ENCODE measurements around the gene PPFIA4.

Gene PPFIA4

GRCh38 chr1:203099805-203100515 lies 73.7 kb downstream of the PPFIA4 start:
- peaks cover 0 to 8% of the 10 kb centered on the region in 2 donors for H3K9me3 ChIP-seq (ENCODE audit: control insufficient read depth in 1 of 2, low read length in 2 of 2)
- no peak overlapping the region for H3K9ac ChIP-seq (ENCODE audit: low read depth in 1 of 2, low read length in 2 of 2)
- H3K27ac ChIP-seq (ENCODE audit: low read depth, low read length): no peak overlapping the region

GRCh38 chr1:203100516-203100869 lies 74.2 kb downstream of the PPFIA4 start:
- Histone ChIP-seq H3K9ac (ENCODE audit: low read depth in 1 of 2, low read length in 2 of 2) (no peak overlapping the region), H3K27ac (ENCODE audit: low read depth, low read length) (no peak overlapping the region), H3K27me3 (ENCODE audit: control insufficient read depth in 1 of 2, insufficient read depth in 2 of 2, low read length in 2 of 2) (no peaks in the 10 kb centered on the region), H3K4me3 (ENCODE audit: low read depth in 1 of 2, low read length in 2 of 2) (no peak overlapping the region), H3K36me3 (ENCODE audit: control insufficient read depth in 1 of 2, insufficient read depth in 2 of 2, low read length in 2 of 2) (no peaks in the 10 kb centered on the region), H3K9me3 (ENCODE audit: control insufficient read depth in 1 of 2, low read length in 2 of 2) (peaks cover 0 to 4% of the 10 kb centered on the region in 2 donors), H3K4me1 (ENCODE audit: control insufficient read depth in 1 of 2, insufficient read depth in 2 of 2, low read length in 2 of 2) (peaks cover 8 to 10% of the 10 kb centered on the region in 2 donors)

More at GRCh38 chr1:203099805-203100515, 73.7 kb downstream of the PPFIA4 start:
- no peaks in the 10 kb centered on the region for H3K27me3 ChIP-seq (ENCODE audit: control insufficient read depth in 1 of 2, insufficient read depth in 2 of 2, low read length in 2 of 2)
- H3K36me3 ChIP-seq (ENCODE audit: control insufficient read depth in 1 of 2, insufficient read depth in 2 of 2, low read length in 2 of 2): no peaks in the 10 kb centered on the region
- H3K4me1 ChIP-seq (ENCODE audit: control insufficient read depth in 1 of 2, insufficient read depth in 2 of 2, low read length in 2 of 2): peaks cover 8 to 10% of the 10 kb centered on the region in 2 donors
- no peak overlapping the region for H3K4me3 ChIP-seq (ENCODE audit: low read depth in 1 of 2, low read length in 2 of 2)

GRCh38 chr1:203101813-203102634 lies 75.7 kb downstream of the PPFIA4 start:
- Histone ChIP-seq H3K4me3 (ENCODE audit: low read depth in 1 of 2, low read length in 2 of 2) (no peak overlapping the region), H3K36me3 (ENCODE audit: control insufficient read depth in 1 of 2, insufficient read depth in 2 of 2, low read length in 2 of 2) (no peaks in the 10 kb centered on the region), H3K27ac (ENCODE audit: low read depth, low read length) (no peak overlapping the region), H3K9ac (ENCODE audit: low read depth in 1 of 2, low read length in 2 of 2) (no peak overlapping the region), H3K4me1 (ENCODE audit: control insufficient read depth in 1 of 2, insufficient read depth in 2 of 2, low read length in 2 of 2) (peaks cover 8 to 10% of the 10 kb centered on the region in 2 donors), H3K9me3 (ENCODE audit: control insufficient read depth in 1 of 2, low read length in 2 of 2) (no peaks in the 10 kb centered on the region), H3K27me3 (ENCODE audit: control insufficient read depth in 1 of 2, insufficient read depth in 2 of 2, low read length in 2 of 2) (no peaks in the 10 kb centered on the region)

- Histone ChIP-seq H3K9me3 (ENCODE audit: control insufficient read depth in 1 of 2, low read length in 2 of 2) (no peaks in the 10 kb centered on the region), H3K36me3 (ENCODE audit: control insufficient read depth in 1 of 2, insufficient read depth in 2 of 2, low read length in 2 of 2) (no peaks in the 10 kb centered on the region), H3K4me3 (ENCODE audit: low read depth in 1 of 2, low read length in 2 of 2) (no peak overlapping the region), H3K27ac (ENCODE audit: low read depth, low read length) (no peak overlapping the region), H3K4me1 (ENCODE audit: control insufficient read depth in 1 of 2, insufficient read depth in 2 of 2, low read length in 2 of 2) (peaks cover 8 to 10% of the 10 kb centered on the region in 2 donors), H3K27me3 (ENCODE audit: control insufficient read depth in 1 of 2, insufficient read depth in 2 of 2, low read length in 2 of 2) (no peaks in the 10 kb centered on the region), H3K9ac (ENCODE audit: low read depth in 1 of 2, low read length in 2 of 2) (no peak overlapping the region)
These were observed 76.9 kb downstream of the PPFIA4 start for GRCh38 chr1:203103216-203103615.

GRCh38 chr1:203103829-203104495 lies 77.7 kb downstream of the PPFIA4 start:
- no peaks in the 10 kb centered on the region for H3K9me3 ChIP-seq (ENCODE audit: control insufficient read depth in 1 of 2, low read length in 2 of 2)
- H3K4me1 ChIP-seq (ENCODE audit: control insufficient read depth in 1 of 2, insufficient read depth in 2 of 2, low read length in 2 of 2): peaks cover 8 to 10% of the 10 kb centered on the region in 2 donors
- H3K36me3 ChIP-seq (ENCODE audit: control insufficient read depth in 1 of 2, insufficient read depth in 2 of 2, low read length in 2 of 2): no peaks in the 10 kb centered on the region
- H3K27ac ChIP-seq (ENCODE audit: low read depth, low read length): no peak overlapping the region
- no peaks in the 10 kb centered on the region for H3K27me3 ChIP-seq (ENCODE audit: control insufficient read depth in 1 of 2, insufficient read depth in 2 of 2, low read length in 2 of 2)
- H3K4me3 ChIP-seq (ENCODE audit: low read depth in 1 of 2, low read length in 2 of 2): no peak overlapping the region
- H3K9ac ChIP-seq (ENCODE audit: low read depth in 1 of 2, low read length in 2 of 2): no peak overlapping the region

GRCh38 chr1:203104789-203105390 lies 78.6 kb downstream of the PPFIA4 start:
- Histone ChIP-seq H3K27me3 (ENCODE audit: control insufficient read depth in 1 of 2, insufficient read depth in 2 of 2, low read length in 2 of 2) (no peaks in the 10 kb centered on the region), H3K36me3 (ENCODE audit: control insufficient read depth in 1 of 2, insufficient read depth in 2 of 2, low read length in 2 of 2) (no peaks in the 10 kb centered on the region), H3K4me3 (ENCODE audit: low read depth in 1 of 2, low read length in 2 of 2) (no peak overlapping the region), H3K4me1 (ENCODE audit: control insufficient read depth in 1 of 2, insufficient read depth in 2 of 2, low read length in 2 of 2) (peaks cover 8 to 10% of the 10 kb centered on the region in 2 donors), H3K9me3 (ENCODE audit: control insufficient read depth in 1 of 2, low read length in 2 of 2) (no peaks in the 10 kb centered on the region), H3K27ac (ENCODE audit: low read depth, low read length) (no peak overlapping the region), H3K9ac (ENCODE audit: low read depth in 1 of 2, low read length in 2 of 2) (no peak overlapping the region)

GRCh38 chr1:203112475-203112874 lies 86.2 kb downstream of the PPFIA4 start:
- Histone ChIP-seq H3K4me3 (ENCODE audit: low read depth in 1 of 2, low read length in 2 of 2) (no peak overlapping the region), H3K9ac (ENCODE audit: low read depth in 1 of 2, low read length in 2 of 2) (no peak overlapping the region), H3K27me3 (ENCODE audit: control insufficient read depth in 1 of 2, insufficient read depth in 2 of 2, low read length in 2 of 2) (peaks cover 8 to 29% of the 10 kb centered on the region in 2 donors), H3K27ac (ENCODE audit: low read depth, low read length) (no peak overlapping the region), H3K4me1 (ENCODE audit: control insufficient read depth in 1 of 2, insufficient read depth in 2 of 2, low read length in 2 of 2) (no peaks in the 10 kb centered on the region), H3K9me3 (ENCODE audit: control insufficient read depth in 1 of 2, low read length in 2 of 2) (no peaks in the 10 kb centered on the region), H3K36me3 (ENCODE audit: control insufficient read depth in 1 of 2, insufficient read depth in 2 of 2, low read length in 2 of 2) (no peaks in the 10 kb centered on the region)

GRCh38 chr1:203113308-203113707 lies 87.0 kb downstream of the PPFIA4 start:
- Histone ChIP-seq H3K9me3 (ENCODE audit: control insufficient read depth in 1 of 2, low read length in 2 of 2) (no peaks in the 10 kb centered on the region), H3K4me1 (ENCODE audit: control insufficient read depth in 1 of 2, insufficient read depth in 2 of 2, low read length in 2 of 2) (peaks cover 0 to 3% of the 10 kb centered on the region in 2 donors), H3K4me3 (ENCODE audit: low read depth in 1 of 2, low read length in 2 of 2) (no peak overlapping the region), H3K9ac (ENCODE audit: low read depth in 1 of 2, low read length in 2 of 2) (no peak overlapping the region), H3K36me3 (ENCODE audit: control insufficient read depth in 1 of 2, insufficient read depth in 2 of 2, low read length in 2 of 2) (no peaks in the 10 kb centered on the region), H3K27ac (ENCODE audit: low read depth, low read length) (no peak overlapping the region), H3K27me3 (ENCODE audit: control insufficient read depth in 1 of 2, insufficient read depth in 2 of 2, low read length in 2 of 2) (peaks cover 16 to 32% of the 10 kb centered on the region in 2 donors)

- H3K27me3 ChIP-seq (ENCODE audit: control insufficient read depth in 1 of 2, insufficient read depth in 2 of 2, low read length in 2 of 2): peaks cover 24 to 39% of the 10 kb centered on the region in 2 donors
- no peaks in the 10 kb centered on the region for H3K36me3 ChIP-seq (ENCODE audit: control insufficient read depth in 1 of 2, insufficient read depth in 2 of 2, low read length in 2 of 2)
- H3K4me3 ChIP-seq (ENCODE audit: low read depth in 1 of 2, low read length in 2 of 2): no peak overlapping the region
These were observed 87.9 kb downstream of the PPFIA4 start for GRCh38 chr1:203114202-203114601.

More at GRCh38 chr1:203114202-203114601, 87.9 kb downstream of the PPFIA4 start:
- Histone ChIP-seq H3K9me3 (ENCODE audit: control insufficient read depth in 1 of 2, low read length in 2 of 2) (no peaks in the 10 kb centered on the region), H3K9ac (ENCODE audit: low read depth in 1 of 2, low read length in 2 of 2) (no peak overlapping the region), H3K27ac (ENCODE audit: low read depth, low read length) (no peak overlapping the region), H3K4me1 (ENCODE audit: control insufficient read depth in 1 of 2, insufficient read depth in 2 of 2, low read length in 2 of 2) (peaks cover 0 to 3% of the 10 kb centered on the region in 2 donors)
